GM21367 (cell line): Measurements from ENCODE around the gene ATPAF1.

Experiments
- ATAC-seq: cut with Tn5 transposase; IDR thresholded peaks from one replicate; pipeline ENCODE4 v1.9.1; 2021; ENCODE audit not compliant: unreplicated experiment

The ATPAF1 gene

GRCh38 chr1:46616277-46617107, 51.7 kb downstream of the ATPAF1 start, which contains the start of gene MOB3C:
Gene MOB3C (minus strand): TSS chr1:46616811. CDS start chr1:46613321, 3,490 bp downstream.
- ATAC-seq, result peak; percentile 51

GRCh38 chr1:46615735-46616134, 52.4 kb downstream of the ATPAF1 start:
- ATAC-seq, result no peak

GRCh38 chr1:46615088-46615487, 53.1 kb downstream of the ATPAF1 start:
- no peak for ATAC-seq

GRCh38 chr1:46614604-46614984, 53.6 kb downstream of the ATPAF1 start:
- no peak for ATAC-seq

GRCh38 chr1:46613661-46614603, 54.2 kb downstream of the ATPAF1 start:
- ATAC-seq, result no peak

- no peak for ATAC-seq
These were observed 55.1 kb downstream of the ATPAF1 start for GRCh38 chr1:46612937-46613660.

GRCh38 chr1:46611691-46612221, 56.4 kb downstream of the ATPAF1 start:
- ATAC-seq, result no peak

- no peak for ATAC-seq
These were observed 60.6 kb downstream of the ATPAF1 start for GRCh38 chr1:46607345-46608130.

- no peak for ATAC-seq
These were observed 61.8 kb downstream of the ATPAF1 start for GRCh38 chr1:46606255-46606965.

- no peak for ATAC-seq
These were observed 62.9 kb downstream of the ATPAF1 start for GRCh38 chr1:46605232-46605631.

- peak; percentile 79 for ATAC-seq
These were observed 64.2 kb downstream of the ATPAF1 start, which contains the start of gene MKNK1 for GRCh38 chr1:46603858-46604549. Gene MKNK1 (minus strand): TSS chr1:46604268. CDS start chr1:46583327, 20,941 bp downstream.

GRCh38 chr1:46603481-46603857, 64.7 kb downstream of the ATPAF1 start:
- ATAC-seq, result peak; percentile 9

GRCh38 chr1:46601257-46602007, 66.7 kb downstream of the ATPAF1 start:
- no peak for ATAC-seq

GRCh38 chr1:46599059-46599970, 68.8 kb downstream of the ATPAF1 start:
- no peak for ATAC-seq

- no peak for ATAC-seq
These were observed 71.3 kb downstream of the ATPAF1 start for GRCh38 chr1:46596846-46597245.

- ATAC-seq, result no peak
These were observed 72.1 kb downstream of the ATPAF1 start for GRCh38 chr1:46596036-46596435.

- no peak for ATAC-seq
These were observed 73.0 kb downstream of the ATPAF1 start for GRCh38 chr1:46595127-46595526.
